Neutrophil (primary cell): ENCODE data around the gene CHIT1.

Experiments
- H3K27ac ChIP-seq: fragments of 200-600 bp; sonication (generic); 2 replicates; pipeline ENCODE4 v1.5.1; 2016; ENCODE audit warnings: mild to moderate bottlenecking, moderate library complexity
- H3K27me3 ChIP-seq: fragments of 200-600 bp; sonication (generic); 2 replicates; pipeline ENCODE4 v1.6.0; 2016; ENCODE audit warnings: mild to moderate bottlenecking
- H3K36me3 ChIP-seq: fragments of 200-600 bp; sonication (generic); 2 replicates; pipeline ENCODE4 v1.5.1; 2017
- H3K4me1 ChIP-seq, 2 experiments: fragments of 200-600 bp in 1 of 2; sonication (generic) in 1 of 2; 1 replicate in 1 of 2; 2 replicates in 1 of 2; pipeline versions ENCODE4 v1.5.1 to v1.6.1; 2013 to 2016; ENCODE audit warnings: low read depth in 1 of 2, low read length in 1 of 2, mild to moderate bottlenecking in 1 of 2, moderate library complexity in 1 of 2; ENCODE audit not compliant: control insufficient read depth in 1 of 2, insufficient read depth in 1 of 2
- H3K4me3 ChIP-seq, 2 experiments: fragments of 200-600 bp in 1 of 2; sonication (generic) in 1 of 2; 1 replicate in 1 of 2; 2 replicates in 1 of 2; pipeline ENCODE4 v1.5.1; 2013 to 2016; ENCODE audit warnings: low read depth in 1 of 2, low read length in 1 of 2, mild to moderate bottlenecking in 1 of 2, moderate library complexity in 1 of 2
- H3K9me3 ChIP-seq: fragments of 200-600 bp; sonication (generic); 2 replicates; pipeline ENCODE4 v1.5.1; 2016
- CTCF ChIP-seq: fragments of 200-600 bp; sonication (generic); IDR thresholded peaks from 2 replicates; pipeline ENCODE4 v1.5.1; 2016; ENCODE audit warnings: antibody characterized with exemption

Gene CHIT1

GRCh38 chr1:203181586-203182386, 47.7 kb downstream of the CHIT1 start:
- no peak overlapping the region for H3K4me3 ChIP-seq
- peak overlapping the region; percentile 95 for H3K27ac ChIP-seq
- H3K9me3 ChIP-seq = no peaks in the 10 kb centered on the region
- peaks cover 83% of the 10 kb centered on the region for H3K36me3 ChIP-seq
- TF ChIP-seq CTCF = no peak
- H3K27me3 ChIP-seq = no peaks in the 10 kb centered on the region
- H3K4me1 ChIP-seq = peaks cover 58 to 62% of the 10 kb centered on the region in 2 experiments

- no peak for TF ChIP-seq CTCF
- Histone ChIP-seq H3K9me3 (no peaks in the 10 kb centered on the region), H3K27ac (peak overlapping the region; percentile 95), H3K27me3 (no peaks in the 10 kb centered on the region), H3K4me3 (no peak overlapping the region), H3K4me1 (peaks cover 56 to 61% of the 10 kb centered on the region in 2 experiments), H3K36me3 (peaks cover 83% of the 10 kb centered on the region)
Observed at GRCh38 chr1:203180611-203181330, 48.7 kb downstream of the CHIT1 start.

GRCh38 chr1:203179667-203180005, 49.8 kb downstream of the CHIT1 start:
- Histone ChIP-seq H3K9me3 (no peaks in the 10 kb centered on the region), H3K4me1 (peaks cover 50 to 53% of the 10 kb centered on the region in 2 experiments), H3K4me3 (no peak overlapping the region), H3K36me3 (peaks cover 78% of the 10 kb centered on the region), H3K27ac (peak overlapping the region; percentile 95), H3K27me3 (no peaks in the 10 kb centered on the region)
- no peak for TF ChIP-seq CTCF

- peaks cover 72% of the 10 kb centered on the region for H3K36me3 ChIP-seq
- peak overlapping the region; percentile 95 for H3K27ac ChIP-seq
- H3K9me3 ChIP-seq = no peaks in the 10 kb centered on the region
- TF ChIP-seq CTCF = no peak
- no peaks in the 10 kb centered on the region for H3K27me3 ChIP-seq
- no peak overlapping the region for H3K4me3 ChIP-seq
- H3K4me1 ChIP-seq = peaks cover 44 to 48% of the 10 kb centered on the region in 2 experiments
Observed at GRCh38 chr1:203178821-203179666, 50.4 kb downstream of the CHIT1 start.

GRCh38 chr1:203178083-203178482, 51.4 kb downstream of the CHIT1 start:
- TF ChIP-seq CTCF = no peak
- Histone ChIP-seq H3K4me1 (peaks cover 34 to 38% of the 10 kb centered on the region in 2 experiments), H3K36me3 (peaks cover 63% of the 10 kb centered on the region), H3K4me3 (no peak overlapping the region), H3K9me3 (no peaks in the 10 kb centered on the region), H3K27me3 (no peaks in the 10 kb centered on the region), H3K27ac (peak overlapping the region; percentile 95)
